PC-9 (cell line): ENCODE results near the gene TAGAP.
"Not testable (repeated sequence)": the region's sequence is repeated elsewhere in the genome, so short reads cannot be mapped to it uniquely, and the experiment has no call there.

Source experiments
- CTCF ChIP-seq: fragments of 200-600 bp; sonication (generic); conservative IDR thresholded peaks from 2 replicates; pipeline ENCODE4 v1.6.1; 2017; ENCODE audit warnings: mixed run types, antibody characterized with exemption, mild to moderate bottlenecking, moderate library complexity
- EZH2 ChIP-seq: fragments of 200-600 bp; sonication (generic); IDR thresholded peaks from 2 replicates; pipeline ENCODE4 v1.8.0; 2017; ENCODE audit warnings: antibody characterized with exemption, low read depth

- not testable (repeated sequence) for TF ChIP-seq CTCF, EZH2
These were observed 55.1 kb downstream of the TAGAP start for GRCh38 chr6:158989711-158990110.
